Spleen (tissue), 13 donors: ENCODE measurements around the gene FAM3B. TPM values are rescaled to one million over a fixed set of nuclear protein-coding genes. Genes with fewer than 3 reads are reported as not detected.
A peak's percentile ranks its signal among the peaks of the same experiment; 100 is the strongest.

ENCODE experiments used
- DNase-seq: peaks from one replicate; pipeline ENCODE4 v3.0.0-alpha.2; 2020
- H3K27ac ChIP-seq, 8 donors: fragments of 200-600 bp; sonication (generic) in 7 of 8; 1 replicate in 4 of 8; 2 replicates in 4 of 8; pipeline versions ENCODE4 v1.5.0 to v1.8.0; 2016 to 2021; ENCODE audit warnings: inconsistent platforms in 4 of 8, mild to moderate bottlenecking in 4 of 8, moderate library complexity in 1 of 8
- H3K27me3 ChIP-seq, 7 donors: fragments of 200-600 bp; sonication (generic) in 6 of 7; replicated peaks in 1 of 7; 1 replicate in 4 of 7; 2 replicates in 3 of 7; pipeline versions ENCODE4 v1.5.0 to v1.8.0; 2016 to 2021; ENCODE audit warnings: inconsistent platforms in 3 of 7, mild to moderate bottlenecking in 1 of 7
- H3K36me3 ChIP-seq, 6 donors: fragments of 200-600 bp; sonication (generic) in 5 of 6; 1 replicate in 4 of 6; 2 replicates in 2 of 6; pipeline versions ENCODE4 v1.5.0 to v1.8.0; 2016 to 2021; ENCODE audit warnings: inconsistent platforms in 2 of 6
- H3K4me1 ChIP-seq, 6 donors: fragments of 200-600 bp; sonication (generic) in 5 of 6; 1 replicate in 3 of 6; 2 replicates in 3 of 6; pipeline versions ENCODE4 v1.5.0 to v1.8.0; 2016 to 2021; ENCODE audit warnings: inconsistent platforms in 3 of 6
- H3K4me3 ChIP-seq, 8 donors: fragments of 200-600 bp; sonication (generic) in 7 of 8; 1 replicate in 4 of 8; 2 replicates in 4 of 8; pipeline versions ENCODE4 v1.5.0 to v1.8.0; 2016 to 2021; ENCODE audit warnings: inconsistent platforms in 4 of 8, mild to moderate bottlenecking in 4 of 8, moderate library complexity in 2 of 8
- H3K9me3 ChIP-seq, 8 donors: fragments of 200-600 bp; sonication (generic) in 7 of 8; 1 replicate in 4 of 8; 2 replicates in 4 of 8; pipeline versions ENCODE4 v1.5.0 to v1.8.0; 2016 to 2021; ENCODE audit warnings: inconsistent platforms in 4 of 8
- CTCF ChIP-seq, 11 experiments: fragments of 200-600 bp in 7 of 11; fragments of 450-650 bp in 4 of 11; sonication (generic) in 4 of 11; IDR thresholded peaks in 8 of 11; conservative IDR thresholded peaks in 3 of 11; 1 replicate in 7 of 11; 2 replicates in 4 of 11; pipeline versions ENCODE4 v1.4.0 to v1.8.0; 2016 to 2021; ENCODE audit warnings: antibody characterized with exemption in 11 of 11, inconsistent platforms in 4 of 11, mild to moderate bottlenecking in 1 of 11
- POLR2A ChIP-seq, 3 donors: fragments of 450-650 bp; IDR thresholded peaks; one replicate each; pipeline ENCODE4 v1.5.1; 2017; ENCODE audit warnings: antibody characterized with exemption in 3 of 3, mild to moderate bottlenecking in 1 of 3
- POLR2AphosphoS5 ChIP-seq, 3 donors: sonication (generic); formaldehyde crosslinking; IDR thresholded peaks; one replicate each; pipeline ENCODE4 v1.5.1; 2017; ENCODE audit warnings: antibody characterized with exemption in 3 of 3
- WGBS, 5 donors: extraction: QIAGEN DNeasy Blood & Tissue Kit in 3 of 5; methylation state at CpG; one replicate each; pipeline versions ENCODE4 v1.1.5 to v1.1.7; 2013 to 2018; 5-methylcytosine and 5-hydroxymethylcytosine counted together
- intact Hi-C: fragments of 100-400 bp; cut with DNase I; formaldehyde crosslinking; loops from one replicate; pipeline ENCODE4 v1.15.0; 2023; ENCODE audit warnings: low total_unique reads
- long read RNA-seq, 2 donors: transcript quantifications; one replicate each; lab custom pipeline, GENCODE V29; 2026
- polyA plus RNA-seq, 3 donors: library from polyadenylated mRNA; stranded (reverse); fragments of 200-250 nt; gene quantifications; one replicate each; pipeline ENCODE4 v1.2.1, GENCODE V29; 2013
- total RNA-seq, 7 donors: library from RNA; depleted of rRNA in 3 of 7; stranded (reverse); fragments of >200 nt in 3 of 7; fragmentation: NEBNext Ultra II Directional in 4 of 7; extraction: Animal tissue kit (Norgen Biotek cat#: 25700) in 4 of 7; gene quantifications; one replicate each; pipeline versions ENCODE4 v1.1.0 to v1.2.1, GENCODE V29; 2016 to 2021
- donor health status: healthy with polysubstance abuse.
- donor health status: DM: no; HTN: no; CAD: no; lungs with moderate emphysema.
- donor health status: DM: no; HTN: no; CAD: no.
- donor health status: Bipolar disorder and iron deficiency.
- donor health status: healthy.
- donor health status: DM: no; HTN: no; CAD: no.
- donor health status: DM: yes; HTN: yes; CAD: no.

FAM3B gene
- total RNA-seq (1 to 10 TPM in 2 of 7 donors, under 1 TPM in 2, not detected in 3; 0.77 to 1.3 (median 1.0) TPM), polyA plus RNA-seq (1 to 10 TPM; 1.4 to 1.9 (median 1.5) TPM)
- long read RNA-seq, donor 1, result 0 reads
- long read RNA-seq, donor 2, transcript FAM3B-201 (8 exons, 1,088 nt), result major isoform, 7 of 16 reads
- long read RNA-seq, donor 2, partial matches to known transcripts, result 7 of 16 reads
- long read RNA-seq, donor 2, other reads (novel, unspliced or antisense), result 0 of 16 reads

GRCh38 chr21:41316200-41317062 lies at the start of gene FAM3B:
Gene FAM3B (plus strand): TSS chr21:41316801. CDS start chr21:41316880, 79 bp downstream.
- no peak for DNase-seq
- Histone ChIP-seq H3K36me3 (no peaks in the 10 kb centered on the region), H3K27me3 (peaks cover 0 to 43% (median 13%) of the 10 kb centered on the region in 7 donors), H3K9me3 (no peaks in the 10 kb centered on the region), H3K27ac (no peak within 1 kb of the TSS), H3K4me1 (peaks cover 3 to 21% (median 14%) of the 10 kb centered on the region in 6 donors), H3K4me3 (peak within 1 kb of the TSS in 7 of 8 donors; percentile 21 to 62 (median 25))
- 10 to 25% (median 11%) methylated on average over 23 to 55 of the region's 55 CpGs for WGBS, 5 donors
- intact Hi-C loops, result no loop called here
- TF ChIP-seq POLR2A (IDR thresholded peaks at IDR 0.05), result no peak
- TF ChIP-seq CTCF (IDR thresholded peaks at IDR 0.05 in 8 of 11, conservative IDR thresholded peaks at IDR 0.05 in 3 of 11), result no peak
- peak in 2 of 3 donors; percentile 12 to 22 for TF ChIP-seq POLR2AphosphoS5 (IDR thresholded peaks at IDR 0.05)

GRCh38 chr21:41267346-41267745 lies 49.3 kb upstream of the FAM3B start:
- Histone ChIP-seq H3K4me1 (no peaks in the 10 kb centered on the region), H3K36me3 (peaks cover 0 to 65% (median 5%) of the 10 kb centered on the region in 6 donors), H3K4me3 (no peak overlapping the region), H3K27me3 (no peaks in the 10 kb centered on the region), H3K27ac (no peak overlapping the region), H3K9me3 (peaks cover 0 to 30% (median 23%) of the 10 kb centered on the region in 8 donors)
- WGBS, 5 donors, result 93 to 97% (median 97%) methylated on average over 2 of the region's 2 CpGs
- no peak for DNase-seq
- no peak for TF ChIP-seq CTCF (IDR thresholded peaks at IDR 0.05 in 8 of 11, conservative IDR thresholded peaks at IDR 0.05 in 3 of 11)
- no peak for TF ChIP-seq POLR2AphosphoS5 (IDR thresholded peaks at IDR 0.05)
- TF ChIP-seq POLR2A (IDR thresholded peaks at IDR 0.05), result no peak
- intact Hi-C loops, result no loop called here

- DNase-seq, result no peak
- peaks cover 0 to 27% (median 23%) of the 10 kb centered on the region in 8 donors for H3K9me3 ChIP-seq
- H3K36me3 ChIP-seq, result peaks cover 0 to 65% (median under 1%) of the 10 kb centered on the region in 6 donors
- H3K4me1 ChIP-seq, result no peaks in the 10 kb centered on the region
- no peak overlapping the region for H3K4me3 ChIP-seq
- H3K27me3 ChIP-seq, result no peaks in the 10 kb centered on the region
- TF ChIP-seq POLR2AphosphoS5 (IDR thresholded peaks at IDR 0.05), result no peak
- TF ChIP-seq CTCF (IDR thresholded peaks at IDR 0.05 in 8 of 11, conservative IDR thresholded peaks at IDR 0.05 in 3 of 11), result no peak
- no peak for TF ChIP-seq POLR2A (IDR thresholded peaks at IDR 0.05)
- WGBS, 5 donors, result 70 to 90% (median 87%) methylated on average over 1 of the region's 1 CpG
- no peak overlapping the region for H3K27ac ChIP-seq
- intact Hi-C loops, result no loop called here
Observed at GRCh38 chr21:41269535-41269934, 47.1 kb upstream of the FAM3B start.

GRCh38 chr21:41277196-41277595 lies 39.4 kb upstream of the FAM3B start:
- TF ChIP-seq POLR2AphosphoS5 (IDR thresholded peaks at IDR 0.05) (no peak), POLR2A (IDR thresholded peaks at IDR 0.05) (no peak), CTCF (IDR thresholded peaks at IDR 0.05 in 8 of 11, conservative IDR thresholded peaks at IDR 0.05 in 3 of 11) (no peak)
- intact Hi-C loops, result no loop called here
- no peaks in the 10 kb centered on the region for H3K4me1 ChIP-seq

More at GRCh38 chr21:41277196-41277595, 39.4 kb upstream of the FAM3B start:
- peaks cover 0 to 14% (median 12%) of the 10 kb centered on the region in 8 donors for H3K9me3 ChIP-seq
- H3K4me3 ChIP-seq, result no peak overlapping the region
- DNase-seq, result no peak
- H3K36me3 ChIP-seq, result peaks cover 0 to 48% (median 11%) of the 10 kb centered on the region in 6 donors
- H3K27ac ChIP-seq, result no peak overlapping the region
- no peaks in the 10 kb centered on the region for H3K27me3 ChIP-seq
- 84 to 93% (median 89%) methylated on average over 12 of the region's 12 CpGs for WGBS, 5 donors
